CD4-positive, alpha-beta memory T cell (primary cell): ENCODE data around the gene C8G. TPM values are rescaled to one million over a fixed set of nuclear protein-coding genes. Genes with fewer than 3 reads are reported as not detected.

Experiments
- CTCF ChIA-PET: fragments of 350-600 bp; sonication (Branson Sonifier 250); formaldehyde crosslinking; loops from one replicate; lab custom pipeline; 2021; ENCODE audit warnings: inconsistent platforms; ENCODE audit not compliant: partially characterized antibody; lab: Charles Lee
- POLR2A ChIA-PET: fragments of 350-600 bp; sonication (Branson Sonifier 250); formaldehyde crosslinking; loops from one replicate; lab custom pipeline; 2021; ENCODE audit not compliant: partially characterized antibody; lab: Charles Lee
- DNase-seq, 5 donors: peaks; one replicate each; pipeline versions ENCODE4 v3.0.0 to v3.0.0-alpha.2; 2020 to 2022; ENCODE audit warnings: mixed read lengths in 1 of 5
- H3K27ac ChIP-seq: one replicate; pipeline ENCODE4 v1.7.0; 2013; ENCODE audit warnings: low read depth, low read length
- H3K27me3 ChIP-seq: 2 replicates; pipeline ENCODE4 v1.7.0; 2013; ENCODE audit warnings: mild to moderate bottlenecking, low read length, moderate library complexity; ENCODE audit not compliant: insufficient read depth
- H3K36me3 ChIP-seq: 2 replicates; pipeline ENCODE4 v1.7.0; 2013; ENCODE audit warnings: mild to moderate bottlenecking, low read length, moderate library complexity; ENCODE audit not compliant: insufficient read depth
- H3K4me1 ChIP-seq: 2 replicates; pipeline ENCODE4 v1.7.0; 2013; ENCODE audit warnings: mild to moderate bottlenecking, low read length, moderate library complexity; ENCODE audit not compliant: insufficient read depth
- H3K4me3 ChIP-seq, 2 donors: one replicate each; pipeline ENCODE4 v1.7.0; 2013; ENCODE audit warnings: low read length in 2 of 2, mild to moderate bottlenecking in 1 of 2
- H3K9me3 ChIP-seq, 2 donors: one replicate each; pipeline ENCODE4 v1.7.0; 2013; ENCODE audit warnings: low read length in 2 of 2, control low read depth in 1 of 2; ENCODE audit not compliant: control insufficient read depth in 1 of 2
- H3K27ac Mint-ChIP-seq, 7 donors: one replicate each; pipeline ENCODE4 v1.8.0; 2020 to 2021; ENCODE audit warnings: mixed read lengths in 7 of 7, mild to moderate bottlenecking in 6 of 7, inconsistent platforms in 3 of 7, moderate library complexity in 3 of 7
- H3K27me3 Mint-ChIP-seq, 2 donors: one replicate each; pipeline ENCODE4 v1.8.0; 2020 to 2021; ENCODE audit warnings: mixed read lengths in 2 of 2
- H3K36me3 Mint-ChIP-seq, 2 donors: one replicate each; pipeline ENCODE4 v1.8.0; 2020 to 2021; ENCODE audit warnings: mixed read lengths in 2 of 2, inconsistent platforms in 1 of 2, mild to moderate bottlenecking in 1 of 2
- H3K4me1 Mint-ChIP-seq, 4 donors: one replicate each; pipeline ENCODE4 v1.8.0; 2020 to 2021; ENCODE audit warnings: mixed read lengths in 4 of 4, mild to moderate bottlenecking in 1 of 4
- H3K4me3 Mint-ChIP-seq, 8 donors: one replicate each; pipeline ENCODE4 v1.8.0; 2020 to 2021; ENCODE audit warnings: mixed read lengths in 8 of 8, mild to moderate bottlenecking in 7 of 8, moderate library complexity in 6 of 8, inconsistent platforms in 3 of 8
- H3K9me3 Mint-ChIP-seq, 8 donors: one replicate each; pipeline ENCODE4 v1.8.0; 2020 to 2021; ENCODE audit warnings: mixed read lengths in 8 of 8, mild to moderate bottlenecking in 5 of 8, inconsistent platforms in 3 of 8, moderate library complexity in 1 of 8
- intact Hi-C: fragments of 100-400 bp; cut with micrococcal nuclease; formaldehyde crosslinking; loops from one replicate; pipeline ENCODE4 v1.15.1; 2023
- polyA plus RNA-seq, 2 donors: library from polyadenylated mRNA; unstranded; fragments of 300-500 nt; fragmentation: Illumina TruSeq; gene quantifications; one replicate each; pipeline ENCODE4 v1.2.3, GENCODE V29; 2021
- total RNA-seq, 2 experiments: library from RNA; stranded (reverse); gene quantifications; one replicate each; pipeline ENCODE4 v1.2.3, GENCODE V29; 2021

The C8G gene
- 1 to 10 TPM; 2.2 TPM for total RNA-seq
- polyA plus RNA-seq, result under 1 TPM in 1 of 2 donors, not detected in 1; 0.60 TPM

GRCh38 chr9:136944519-136945332 lies at the start of gene C8G, which contains the start of gene FBXW5:
TSS of gene C8G (plus strand) at chr9:136945243. CDS start at chr9:136945321, 78 bp downstream.
TSS of gene FBXW5 (minus strand) at chr9:136944738. CDS start at chr9:136944083, 655 bp downstream.
- ChIA-PET CTCF (interaction anchor here (0.6 to 2.6 kb wide), 4 partner anchors 47 to 103 kb away, joined by 3 to 12 read pairs (median 6); partner anchors contain the start of gene AJM1), POLR2A (interaction anchor here (0.8 to 4.1 kb wide), 25 partner anchors 15 to 296 kb away, joined by 3 to 37 read pairs (median 7); partner anchors contain the start of genes AJM1, CLIC3, EDF1 and LCNL1)
- H3K4me1 Mint-ChIP-seq, result peaks cover 3 to 17% (median 9%) of the 10 kb centered on the region in 4 donors
- Histone ChIP-seq H3K4me1 (peaks cover 23% of the 10 kb centered on the region), H3K9me3 (no peaks in the 10 kb centered on the region), H3K27me3 (no peaks in the 10 kb centered on the region), H3K4me3 (peak within 1 kb of the TSS in 1 of 2 donors; percentile 70), H3K36me3 (peaks cover 21% of the 10 kb centered on the region), H3K27ac (peak within 1 kb of the TSS; percentile 59)
- H3K27ac Mint-ChIP-seq, result peak within 1 kb of the TSS; percentile 66 to 90 (median 81)
- H3K36me3 Mint-ChIP-seq, result peaks cover 6 to 8% of the 10 kb centered on the region in 2 donors
- intact Hi-C loops, result loop anchor here (1.0 to 2.0 kb wide), 9 partner anchors 42 to 154 kb away; partner anchors contain the start of genes AJM1, EDF1, PAXX and PHPT1
- peak within 1 kb of the TSS; percentile 75 to 88 (median 85) for H3K4me3 Mint-ChIP-seq
- DNase-seq, result peak; percentile 89 to 97 (median 96)
- H3K27me3 Mint-ChIP-seq, result no peaks in the 10 kb centered on the region
- H3K9me3 Mint-ChIP-seq, result no peaks in the 10 kb centered on the region

GRCh38 chr9:136896027-136896426 lies 49.0 kb upstream of the C8G start:
- Mint-ChIP-seq H3K27me3 (no peaks in the 10 kb centered on the region), H3K4me1 (peaks cover 13 to 39% (median 15%) of the 10 kb centered on the region in 4 donors), H3K9me3 (no peaks in the 10 kb centered on the region), H3K4me3 (no peak overlapping the region), H3K36me3 (peaks cover 19 to 34% of the 10 kb centered on the region in 2 donors), H3K27ac (peak overlapping the region in 3 of 7 donors; percentile 74 to 84 (median 79))
- ChIA-PET CTCF (interaction anchor here (0.9 kb wide), 1 partner anchor 52 kb away, joined by 3 read pairs; no protein-coding TSS in a partner anchor), POLR2A (no interaction called here)
- no peak overlapping the region for H3K27ac ChIP-seq
- no peak for DNase-seq
- H3K36me3 ChIP-seq, result peaks cover 16% of the 10 kb centered on the region
- intact Hi-C loops, result no loop called here
- no peak overlapping the region for H3K4me3 ChIP-seq
- H3K9me3 ChIP-seq, result no peaks in the 10 kb centered on the region
- no peaks in the 10 kb centered on the region for H3K4me1 ChIP-seq
- H3K27me3 ChIP-seq, result no peaks in the 10 kb centered on the region

- Mint-ChIP-seq H3K4me3 (no peak overlapping the region), H3K27me3 (no peaks in the 10 kb centered on the region), H3K36me3 (peaks cover 19 to 43% of the 10 kb centered on the region in 2 donors), H3K4me1 (peaks cover 28 to 56% (median 36%) of the 10 kb centered on the region in 4 donors), H3K9me3 (no peaks in the 10 kb centered on the region), H3K27ac (peak overlapping the region in 4 of 7 donors; percentile 6 to 77 (median 39))
- no peaks in the 10 kb centered on the region for H3K9me3 ChIP-seq
- H3K27ac ChIP-seq, result no peak overlapping the region
- no peak for DNase-seq
- H3K27me3 ChIP-seq, result no peaks in the 10 kb centered on the region
- POLR2A ChIA-PET, result interaction anchor here (1.9 kb wide), 1 partner anchor 12 kb away, joined by 10 read pairs; the partner anchor contains the start of gene TRAF2
- peaks cover 16% of the 10 kb centered on the region for H3K36me3 ChIP-seq
- CTCF ChIA-PET, result interaction anchor here (1.1 to 1.3 kb wide), 2 partner anchors 28 to 131 kb away, joined by 3 to 4 read pairs; no protein-coding TSS in a partner anchor
- peaks cover 25% of the 10 kb centered on the region for H3K4me1 ChIP-seq
- intact Hi-C loops, result no loop called here
- H3K4me3 ChIP-seq, result no peak overlapping the region
These were observed 46.5 kb upstream of the C8G start for GRCh38 chr9:136898483-136899100.

- Mint-ChIP-seq H3K36me3 (peaks cover 18 to 43% of the 10 kb centered on the region in 2 donors), H3K4me3 (no peak overlapping the region), H3K27ac (peak overlapping the region; percentile 42 to 99 (median 74)), H3K27me3 (no peaks in the 10 kb centered on the region), H3K9me3 (no peaks in the 10 kb centered on the region), H3K4me1 (peaks cover 30 to 60% (median 37%) of the 10 kb centered on the region in 4 donors)
- Histone ChIP-seq H3K4me1 (peaks cover 31% of the 10 kb centered on the region), H3K36me3 (peaks cover 16% of the 10 kb centered on the region), H3K4me3 (no peak overlapping the region), H3K9me3 (no peaks in the 10 kb centered on the region), H3K27me3 (no peaks in the 10 kb centered on the region), H3K27ac (no peak overlapping the region)
- ChIA-PET POLR2A (interaction anchor here (1.9 kb wide), 1 partner anchor 13 kb away, joined by 10 read pairs; the partner anchor contains the start of gene TRAF2), CTCF (interaction anchor here (1.1 kb wide), 1 partner anchor 130 kb away, joined by 4 read pairs; no protein-coding TSS in a partner anchor)
- DNase-seq, result no peak
- intact Hi-C loops, result no loop called here
These were observed 45.8 kb upstream of the C8G start for GRCh38 chr9:136899196-136899595.

- DNase-seq, result no peak
- Histone ChIP-seq H3K27ac (peak overlapping the region; percentile 96), H3K36me3 (peaks cover 10% of the 10 kb centered on the region), H3K4me1 (peaks cover 41% of the 10 kb centered on the region), H3K27me3 (no peaks in the 10 kb centered on the region), H3K4me3 (no peak overlapping the region), H3K9me3 (no peaks in the 10 kb centered on the region)
- no peaks in the 10 kb centered on the region for H3K9me3 Mint-ChIP-seq
- H3K27me3 Mint-ChIP-seq, result no peaks in the 10 kb centered on the region
- POLR2A ChIA-PET, result interaction anchor here (2.9 kb wide), 1 partner anchor 14 kb away, joined by 39 read pairs; the partner anchor contains the start of gene TRAF2
- H3K27ac Mint-ChIP-seq, result peak overlapping the region; percentile 76 to 100 (median 99)
- CTCF ChIA-PET, result interaction anchor here (5.3 kb wide), 1 partner anchor 57 kb away, joined by 29 read pairs; the partner anchor contains the start of gene AJM1
- peaks cover 29 to 62% (median 37%) of the 10 kb centered on the region in 4 donors for H3K4me1 Mint-ChIP-seq
- peaks cover 16 to 44% of the 10 kb centered on the region in 2 donors for H3K36me3 Mint-ChIP-seq
- H3K4me3 Mint-ChIP-seq, result peak overlapping the region in 3 of 8 donors; percentile 29 to 75 (median 38)
- intact Hi-C loops, result loop anchor here (5.0 kb wide), 1 partner anchor 33 kb away; the partner anchor contains the start of gene EDF1
These were observed 44.5 kb upstream of the C8G start for GRCh38 chr9:136900556-136900955.

GRCh38 chr9:136900988-136901515 lies 44.0 kb upstream of the C8G start:
- no peaks in the 10 kb centered on the region for H3K9me3 ChIP-seq
- ChIA-PET POLR2A (interaction anchor here (0.6 to 2.9 kb wide), 6 partner anchors 9 to 97 kb away, joined by 4 to 39 read pairs (median 10); partner anchors contain the start of genes CLIC3, FBXW5 and TRAF2), CTCF (interaction anchor here (1.5 to 5.3 kb wide), 3 partner anchors 47 to 134 kb away, joined by 5 to 29 read pairs (median 6); partner anchors contain the start of gene AJM1)
- H3K9me3 Mint-ChIP-seq, result no peaks in the 10 kb centered on the region
- intact Hi-C loops, result loop anchor here (5.0 kb wide), 1 partner anchor 34 kb away; the partner anchor contains the start of gene EDF1
- no peaks in the 10 kb centered on the region for H3K27me3 ChIP-seq
- H3K27ac ChIP-seq, result peak overlapping the region; percentile 96
- peaks cover 17 to 44% of the 10 kb centered on the region in 2 donors for H3K36me3 Mint-ChIP-seq
- H3K27me3 Mint-ChIP-seq, result no peaks in the 10 kb centered on the region
- peak overlapping the region; percentile 98 to 100 (median 99) for H3K27ac Mint-ChIP-seq
- peaks cover 10% of the 10 kb centered on the region for H3K36me3 ChIP-seq
- DNase-seq, result no peak
- peaks cover 41% of the 10 kb centered on the region for H3K4me1 ChIP-seq
- H3K4me3 Mint-ChIP-seq, result peak overlapping the region in 7 of 8 donors; percentile 78 to 90 (median 84)
- peaks cover 29 to 63% (median 37%) of the 10 kb centered on the region in 4 donors for H3K4me1 Mint-ChIP-seq
- no peak overlapping the region for H3K4me3 ChIP-seq
